ENCODE results near the gene TOR4A.

DNA sequence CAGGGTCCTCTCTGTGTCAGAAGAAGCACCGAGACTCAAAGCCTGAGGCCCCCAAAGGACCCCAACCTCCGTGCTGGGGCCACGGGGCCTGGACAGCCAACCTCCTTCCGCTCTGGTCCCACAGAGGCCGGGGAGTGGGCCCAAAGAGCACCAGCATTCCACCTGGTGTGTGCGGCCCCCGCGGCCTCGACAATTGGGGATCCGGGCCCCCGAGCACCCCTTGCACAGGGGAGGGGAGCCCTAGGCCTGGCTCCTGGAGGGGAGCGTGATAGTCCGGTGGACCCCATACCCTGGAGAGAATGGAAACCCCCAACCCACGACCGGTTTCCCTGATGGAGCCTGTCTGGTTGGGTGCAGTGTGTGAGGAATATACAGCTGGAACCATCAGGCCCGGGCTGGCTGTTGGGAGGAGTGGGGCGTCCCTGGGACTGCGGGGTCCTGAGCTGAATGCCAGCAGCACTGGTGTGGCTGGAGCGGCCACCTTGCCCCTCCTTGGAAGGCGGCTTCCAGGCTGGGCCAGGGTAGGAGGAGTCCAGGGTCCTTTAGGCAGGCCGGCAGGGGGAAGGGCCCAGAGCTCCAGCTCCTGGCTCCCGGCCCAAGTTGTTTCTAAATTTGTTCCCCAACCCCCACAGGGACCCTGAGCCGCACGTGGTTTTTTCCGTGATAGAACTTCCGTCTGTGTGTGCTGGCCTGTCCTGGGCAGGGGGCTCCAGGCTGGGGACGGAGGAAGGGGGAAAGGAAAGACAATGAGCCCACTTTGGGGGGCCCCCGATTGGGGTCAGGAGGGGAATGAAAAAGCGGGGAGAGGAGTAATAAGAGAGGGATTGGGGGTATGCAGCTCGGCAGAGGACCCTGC lies 825 bp upstream of the TOR4A start:
- TF ChIP-seq, protein P1, sequence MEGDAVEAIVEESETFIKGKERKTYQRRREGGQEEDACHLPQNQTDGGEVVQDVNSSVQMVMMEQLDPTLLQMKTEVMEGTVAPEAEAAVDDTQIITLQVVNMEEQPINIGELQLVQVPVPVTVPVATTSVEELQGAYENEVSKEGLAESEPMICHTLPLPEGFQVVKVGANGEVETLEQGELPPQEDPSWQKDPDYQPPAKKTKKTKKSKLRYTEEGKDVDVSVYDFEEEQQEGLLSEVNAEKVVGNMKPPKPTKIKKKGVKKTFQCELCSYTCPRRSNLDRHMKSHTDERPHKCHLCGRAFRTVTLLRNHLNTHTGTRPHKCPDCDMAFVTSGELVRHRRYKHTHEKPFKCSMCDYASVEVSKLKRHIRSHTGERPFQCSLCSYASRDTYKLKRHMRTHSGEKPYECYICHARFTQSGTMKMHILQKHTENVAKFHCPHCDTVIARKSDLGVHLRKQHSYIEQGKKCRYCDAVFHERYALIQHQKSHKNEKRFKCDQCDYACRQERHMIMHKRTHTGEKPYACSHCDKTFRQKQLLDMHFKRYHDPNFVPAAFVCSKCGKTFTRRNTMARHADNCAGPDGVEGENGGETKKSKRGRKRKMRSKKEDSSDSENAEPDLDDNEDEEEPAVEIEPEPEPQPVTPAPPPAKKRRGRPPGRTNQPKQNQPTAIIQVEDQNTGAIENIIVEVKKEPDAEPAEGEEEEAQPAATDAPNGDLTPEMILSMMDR (IDR thresholded peaks at IDR 0.05; ENCODE audit: insufficient read depth, low read length) = no peak
- peak; percentile 10; the same call in 1 of the 2 replicates for TF ChIP-seq GABPA (IDR thresholded peaks at IDR 0.05; ENCODE audit: low read depth)
- TF ChIP-seq POLR2AphosphoS5 (IDR thresholded peaks at IDR 0.05; ENCODE audit: low read depth) = peak; percentile 73; the same call in 1 of the 2 replicates
- TF ChIP-seq, protein P2, sequence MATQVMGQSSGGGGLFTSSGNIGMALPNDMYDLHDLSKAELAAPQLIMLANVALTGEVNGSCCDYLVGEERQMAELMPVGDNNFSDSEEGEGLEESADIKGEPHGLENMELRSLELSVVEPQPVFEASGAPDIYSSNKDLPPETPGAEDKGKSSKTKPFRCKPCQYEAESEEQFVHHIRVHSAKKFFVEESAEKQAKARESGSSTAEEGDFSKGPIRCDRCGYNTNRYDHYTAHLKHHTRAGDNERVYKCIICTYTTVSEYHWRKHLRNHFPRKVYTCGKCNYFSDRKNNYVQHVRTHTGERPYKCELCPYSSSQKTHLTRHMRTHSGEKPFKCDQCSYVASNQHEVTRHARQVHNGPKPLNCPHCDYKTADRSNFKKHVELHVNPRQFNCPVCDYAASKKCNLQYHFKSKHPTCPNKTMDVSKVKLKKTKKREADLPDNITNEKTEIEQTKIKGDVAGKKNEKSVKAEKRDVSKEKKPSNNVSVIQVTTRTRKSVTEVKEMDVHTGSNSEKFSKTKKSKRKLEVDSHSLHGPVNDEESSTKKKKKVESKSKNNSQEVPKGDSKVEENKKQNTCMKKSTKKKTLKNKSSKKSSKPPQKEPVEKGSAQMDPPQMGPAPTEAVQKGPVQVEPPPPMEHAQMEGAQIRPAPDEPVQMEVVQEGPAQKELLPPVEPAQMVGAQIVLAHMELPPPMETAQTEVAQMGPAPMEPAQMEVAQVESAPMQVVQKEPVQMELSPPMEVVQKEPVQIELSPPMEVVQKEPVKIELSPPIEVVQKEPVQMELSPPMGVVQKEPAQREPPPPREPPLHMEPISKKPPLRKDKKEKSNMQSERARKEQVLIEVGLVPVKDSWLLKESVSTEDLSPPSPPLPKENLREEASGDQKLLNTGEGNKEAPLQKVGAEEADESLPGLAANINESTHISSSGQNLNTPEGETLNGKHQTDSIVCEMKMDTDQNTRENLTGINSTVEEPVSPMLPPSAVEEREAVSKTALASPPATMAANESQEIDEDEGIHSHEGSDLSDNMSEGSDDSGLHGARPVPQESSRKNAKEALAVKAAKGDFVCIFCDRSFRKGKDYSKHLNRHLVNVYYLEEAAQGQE (IDR thresholded peaks at IDR 0.05; ENCODE audit: insufficient replicate concordance, low read depth) = no peak
- TF ChIP-seq SPI1 (IDR thresholded peaks at IDR 0.05; ENCODE audit: borderline replicate concordance, low read depth) = no peak

Measured in HL-60 (cell line).